Measurements from ENCODE around the gene LRRC73.

GRCh38 chr6:43493230-43493629 lies 16.9 kb downstream of the LRRC73 start:
- TF ChIP-seq CEBPB (tag; IDR thresholded peaks at IDR 0.05) (no peak), MAFK (IDR thresholded peaks at IDR 0.05; ENCODE audit: low read length) (no peak), ZNF274 (IDR thresholded peaks at IDR 0.05; ENCODE audit: borderline replicate concordance, low read depth, low read length) (no peak), CTCF (IDR thresholded peaks at IDR 0.05 in 2 of 3, conservative IDR thresholded peaks at IDR 0.05 in 1 of 3; ENCODE audit: insufficient read depth in 2 of 3, low read depth in 1 of 3, low read length in 3 of 3) (no peak), TCF7L2 (IDR thresholded peaks at IDR 0.05; ENCODE audit: low read depth, low read length) (no peak), RBM34 (IDR thresholded peaks at IDR 0.05; ENCODE audit: borderline replicate concordance, insufficient read depth, low read length) (no peak), MTA1 (IDR thresholded peaks at IDR 0.05; ENCODE audit: borderline replicate concordance) (no peak), SMC3 (conservative IDR thresholded peaks at IDR 0.05; ENCODE audit: insufficient read depth, low read depth, low read length) (no peak), NRF1 (conservative IDR thresholded peaks at IDR 0.05 in 1 of 2, IDR thresholded peaks at IDR 0.05 in 1 of 2) (no peak), FOXM1 (IDR thresholded peaks at IDR 0.05; ENCODE audit: low read depth) (no peak), FOXM1 (CRISPR knock-in tag; IDR thresholded peaks at IDR 0.05; ENCODE audit: low read depth) (no peak), MCM7 (IDR thresholded peaks at IDR 0.05) (no peak)

Measured in K562 (cell line).